Raji (cell line): ENCODE data around the gene SLC25A26.

Source experiments
- POLR2A ChIP-seq: IDR thresholded peaks from 2 replicates; pipeline ENCODE4 v1.6.1; 2011; ENCODE audit warnings: low read depth, low read length, control low read depth; ENCODE audit not compliant: insufficient read depth

Gene SLC25A26

GRCh38 chr3:66276705-66277274, 56.0 kb downstream of the SLC25A26 start:
- TF ChIP-seq POLR2A: no peak

DNA sequence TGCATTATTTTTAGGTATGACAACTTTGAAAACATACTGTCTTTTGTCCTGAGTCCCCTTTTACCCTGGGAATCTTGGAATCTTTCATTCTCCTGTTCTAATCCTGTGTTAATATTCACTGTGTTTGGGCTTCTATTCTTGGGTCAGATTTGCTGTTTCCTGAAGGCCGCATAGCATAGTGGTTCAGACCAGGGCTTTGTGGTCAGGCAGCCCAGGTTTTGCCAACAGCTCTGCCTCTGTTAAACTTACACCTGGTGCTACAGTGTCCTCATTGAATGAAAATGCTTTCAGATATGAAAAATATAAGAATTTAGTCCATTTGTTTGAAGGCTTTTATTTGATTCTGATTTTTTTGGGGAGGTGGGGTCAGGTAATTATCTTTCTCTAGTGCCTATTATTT, 58.4 kb downstream of the SLC25A26 start:
- no peak for TF ChIP-seq POLR2A

DNA sequence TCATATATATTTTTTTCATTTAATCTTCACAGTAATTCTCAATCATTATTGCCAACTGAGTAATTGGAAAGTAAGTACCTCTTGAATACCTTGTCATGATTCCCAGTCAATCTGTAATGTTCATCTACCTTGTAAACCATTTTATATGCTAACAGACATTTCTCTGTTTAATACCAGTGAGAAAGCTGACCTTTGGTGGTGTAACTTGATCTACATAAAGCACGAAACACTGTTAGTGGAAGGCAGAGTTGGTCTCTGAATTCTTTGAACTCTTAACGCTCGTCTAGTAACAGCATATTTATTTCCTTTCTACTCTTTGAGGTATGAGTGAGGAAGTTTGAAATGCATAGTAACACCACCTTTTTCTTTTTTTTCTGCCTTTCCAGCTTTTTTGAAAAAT, 59.5 kb downstream of the SLC25A26 start:
- TF ChIP-seq POLR2A: no peak

GRCh38 chr3:66297260-66297873, 76.6 kb downstream of the SLC25A26 start:
- no peak for TF ChIP-seq POLR2A

DNA sequence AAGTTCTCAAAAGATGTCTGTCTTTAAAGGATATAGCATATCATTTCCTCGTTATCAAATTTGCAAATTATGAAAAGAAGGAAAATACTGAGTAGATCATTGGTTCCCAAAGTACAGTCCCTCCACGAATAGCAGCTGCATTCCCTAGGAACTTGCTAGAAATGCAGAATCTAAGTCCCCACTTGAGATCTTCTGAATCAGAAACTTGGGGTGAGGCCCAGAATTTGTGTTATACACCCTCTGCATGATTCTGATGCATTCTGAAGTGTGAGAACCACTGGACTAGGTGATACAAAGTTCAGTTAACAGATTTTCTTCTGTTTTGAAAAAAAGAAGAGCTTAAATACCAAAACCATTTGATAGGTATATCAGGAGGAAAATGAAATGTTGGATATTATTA, 77.1 kb downstream of the SLC25A26 start:
- TF ChIP-seq POLR2A: no peak

GRCh38 chr3:66298591-66298990, 77.8 kb downstream of the SLC25A26 start:
- TF ChIP-seq POLR2A: no peak

DNA sequence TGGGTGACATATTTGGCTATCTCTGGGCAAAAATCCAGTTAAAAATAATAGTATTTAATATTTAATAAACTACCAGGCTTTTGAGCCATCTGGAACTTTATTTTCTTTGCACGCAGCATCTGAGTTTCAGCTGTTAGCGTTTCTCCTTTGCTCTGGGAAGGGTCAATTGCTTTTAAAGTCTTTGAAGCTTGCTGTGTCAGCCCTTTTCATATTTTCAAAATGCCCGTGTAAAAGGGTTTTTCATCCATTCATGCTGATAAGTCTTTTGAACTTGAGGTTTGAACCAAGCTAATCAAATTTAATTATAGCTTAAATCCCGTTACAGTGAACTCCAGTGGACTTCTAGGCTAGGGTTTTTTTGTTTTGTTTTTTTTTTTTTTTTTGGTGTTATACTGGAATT, 79.1 kb downstream of the SLC25A26 start:
- TF ChIP-seq POLR2A: no peak

- no peak for TF ChIP-seq POLR2A
Measured at GRCh38 chr3:66302288-66302687, 81.5 kb downstream of the SLC25A26 start.

GRCh38 chr3:66303491-66303901, 82.7 kb downstream of the SLC25A26 start:
- TF ChIP-seq POLR2A: no peak

DNA sequence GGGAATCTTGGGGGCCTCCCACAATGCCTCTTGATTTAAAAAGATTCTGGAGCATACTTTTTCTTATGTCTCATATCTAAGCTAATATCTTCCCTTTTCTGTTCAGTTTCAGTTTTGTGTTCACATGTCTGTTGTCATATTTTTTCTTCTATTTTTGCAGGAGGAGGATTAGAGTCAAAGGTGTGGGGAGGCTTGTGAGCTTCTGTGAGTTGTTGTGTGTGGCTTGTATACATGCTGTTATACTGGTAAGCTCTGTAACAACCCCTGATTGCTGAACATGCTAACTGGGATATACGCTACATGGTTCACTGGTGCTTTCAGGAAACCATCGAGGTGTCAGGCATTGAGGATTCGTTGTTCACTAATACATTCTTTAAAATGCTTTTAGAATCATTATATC, 83.5 kb downstream of the SLC25A26 start:
- no peak for TF ChIP-seq POLR2A

DNA sequence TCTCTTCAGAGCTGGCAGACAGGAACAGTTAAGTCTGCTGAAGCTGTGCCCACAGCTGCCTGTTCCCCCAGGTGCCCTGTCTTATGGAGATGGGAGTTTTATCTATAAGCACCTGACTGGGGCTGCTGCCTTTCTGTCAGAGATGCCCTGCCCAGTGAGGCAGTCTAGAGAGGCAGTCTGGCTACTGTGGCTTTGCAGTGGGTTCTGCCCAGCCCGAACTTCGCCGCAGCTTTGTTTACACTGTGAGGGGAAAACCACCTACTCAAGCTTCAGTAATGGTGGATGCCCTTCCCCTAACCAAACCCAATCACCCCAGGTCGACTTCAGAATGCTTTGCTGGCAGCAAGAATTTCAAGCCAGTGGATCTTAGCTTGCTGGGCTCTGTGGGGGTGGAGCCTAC, 91.2 kb downstream of the SLC25A26 start:
- TF ChIP-seq POLR2A: no peak

DNA sequence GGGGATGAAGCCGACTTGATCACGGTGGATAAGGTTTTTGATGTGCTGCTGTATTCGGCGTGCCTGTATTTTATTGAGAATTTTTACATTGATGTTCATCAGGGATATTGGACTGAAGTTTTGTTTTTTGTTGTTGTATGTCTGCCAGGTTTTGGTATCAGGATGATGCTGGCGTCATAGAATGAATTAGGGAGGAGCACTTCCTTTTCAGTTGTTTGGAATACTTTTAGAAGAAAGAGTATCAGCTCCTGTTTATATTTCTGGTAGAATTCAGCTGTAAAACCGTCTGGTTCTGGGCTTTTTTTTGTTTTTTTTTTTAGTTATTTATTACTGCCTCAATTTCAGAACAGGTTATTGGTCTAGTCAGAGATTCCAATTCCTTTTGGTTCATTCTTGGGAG, 93.7 kb downstream of the SLC25A26 start:
- TF ChIP-seq POLR2A: no peak

DNA sequence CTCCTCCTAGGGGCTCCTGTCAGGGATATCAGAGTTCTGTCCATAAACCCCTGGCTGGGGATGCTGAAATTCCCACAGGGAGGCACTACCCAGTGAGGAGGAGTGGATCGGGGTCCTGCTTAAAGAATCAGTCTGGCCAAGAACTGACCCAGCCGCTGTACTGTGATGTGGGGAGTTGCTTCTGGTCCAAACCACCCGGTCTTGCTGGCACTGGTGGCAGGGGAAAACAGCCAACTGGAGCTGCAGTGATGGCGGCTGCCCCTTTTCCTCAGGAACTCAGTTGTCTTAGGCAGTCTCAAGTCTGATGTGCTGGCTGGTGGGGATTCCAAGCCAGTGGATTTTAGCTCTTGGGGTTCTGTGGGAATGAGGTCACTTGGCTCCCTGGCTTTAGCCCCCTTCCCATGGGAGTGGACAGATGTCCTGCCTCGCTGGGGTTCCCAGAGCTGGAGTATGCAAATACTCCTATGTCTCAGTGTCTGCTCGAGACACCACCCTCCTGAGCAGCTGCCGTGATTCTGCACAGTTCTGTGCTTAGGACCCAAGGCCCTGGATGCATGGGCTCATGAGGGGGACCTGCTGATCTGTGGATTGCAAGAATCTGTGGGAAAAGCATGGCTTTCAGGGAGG, 97.1 kb downstream of the SLC25A26 start:
- TF ChIP-seq POLR2A: no peak

GRCh38 chr3:66320390-66320789, 99.6 kb downstream of the SLC25A26 start:
- TF ChIP-seq POLR2A: no peak

- no peak for TF ChIP-seq POLR2A
Measured at GRCh38 chr3:66322436-66322835, 101.6 kb downstream of the SLC25A26 start.

- TF ChIP-seq POLR2A: no peak
Measured at GRCh38 chr3:66326340-66326739, 105.5 kb downstream of the SLC25A26 start.

DNA sequence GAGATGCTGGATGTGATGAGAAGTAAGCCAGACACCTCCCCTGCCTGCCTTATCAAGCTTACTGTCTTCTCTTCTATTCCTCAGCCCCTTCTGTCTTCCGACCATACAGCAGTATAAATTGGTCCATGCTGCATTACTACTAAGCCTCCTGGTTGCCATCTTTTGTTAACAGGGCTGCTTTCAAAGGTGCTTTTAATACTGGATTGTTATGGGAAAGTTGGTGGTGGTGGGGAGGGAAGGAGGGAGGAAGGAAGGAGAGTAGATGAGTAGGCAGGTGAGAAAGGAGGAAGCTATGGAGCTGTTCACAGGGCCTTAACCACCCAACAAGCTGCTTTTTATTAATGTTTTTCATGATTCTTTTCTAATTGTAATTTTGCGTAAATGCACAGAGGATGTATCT, 114.9 kb downstream of the SLC25A26 start:
- TF ChIP-seq POLR2A: no peak
